GM19351 (cell line): Measurements from ENCODE around the gene PCED1A.
A peak's percentile ranks its signal among the peaks of the same experiment; 100 is the strongest.

ENCODE experiments used
- ATAC-seq: cut with Tn5 transposase; IDR thresholded peaks from one replicate; pipeline ENCODE4 v1.9.1; 2021; ENCODE audit warnings: mild to moderate bottlenecking, moderate library complexity; ENCODE audit not compliant: unreplicated experiment

The PCED1A gene

GRCh38 chr20:2867081-2867864 lies 26.8 kb upstream of the PCED1A start:
- no peak for ATAC-seq

GRCh38 chr20:2866236-2866635 lies 25.8 kb upstream of the PCED1A start:
- no peak for ATAC-seq

- ATAC-seq, result no peak
These were observed 25.2 kb upstream of the PCED1A start for GRCh38 chr20:2865630-2866029.

- ATAC-seq, result no peak
These were observed 24.6 kb upstream of the PCED1A start for GRCh38 chr20:2865101-2865500.

- ATAC-seq, result no peak
These were observed 24.2 kb upstream of the PCED1A start for GRCh38 chr20:2864626-2865025.

- no peak for ATAC-seq
These were observed 19.1 kb upstream of the PCED1A start for GRCh38 chr20:2859330-2860121.

GRCh38 chr20:2858591-2858990 lies 18.1 kb upstream of the PCED1A start:
- no peak for ATAC-seq

GRCh38 chr20:2851086-2851485 lies 10.6 kb upstream of the PCED1A start:
- no peak for ATAC-seq

- ATAC-seq, result no peak
These were observed 9.1 kb upstream of the PCED1A start for GRCh38 chr20:2849529-2849928.

GRCh38 chr20:2847802-2848201 lies 7.3 kb upstream of the PCED1A start:
- ATAC-seq, result no peak

- ATAC-seq, result no peak
These were observed 6.2 kb upstream of the PCED1A start for GRCh38 chr20:2846698-2847097.

- ATAC-seq, result no peak
These were observed 5.2 kb upstream of the PCED1A start for GRCh38 chr20:2845607-2846006.

- peak; percentile 27 for ATAC-seq
These were observed 594 bp upstream of the PCED1A start for GRCh38 chr20:2840967-2841531.

- ATAC-seq, result no peak
These were observed 720 bp downstream of the PCED1A start for GRCh38 chr20:2839732-2840137.

GRCh38 chr20:2838847-2839671 lies 1.4 kb downstream of the PCED1A start:
- no peak for ATAC-seq

GRCh38 chr20:2838170-2838797 lies 2.2 kb downstream of the PCED1A start:
- no peak for ATAC-seq

- no peak for ATAC-seq
These were observed 3.1 kb downstream of the PCED1A start for GRCh38 chr20:2837221-2837960.

- ATAC-seq, result no peak
These were observed 4.4 kb downstream of the PCED1A start for GRCh38 chr20:2836035-2836434.

- no peak for ATAC-seq
These were observed 5.1 kb downstream of the PCED1A start for GRCh38 chr20:2835331-2835796.
